Right lobe of liver (tissue), 6 donors: Measurements from ENCODE around the gene RCSD1. TPM values are rescaled to one million over a fixed set of nuclear protein-coding genes. Genes with fewer than 3 reads are reported as not detected.

ENCODE experiments used
- ATAC-seq, 4 donors: fragments of 200-7000 bp; cut with Tn5 transposase; one replicate each; pipeline ENCODE4 v1.9.1; 2020; ENCODE audit warnings: mild to moderate bottlenecking in 4 of 4, moderate library complexity in 4 of 4
- DNase-seq, 3 donors: peaks; one replicate each; pipeline ENCODE4 v3.0.0-alpha.2; 2020
- H3K27ac ChIP-seq, 3 donors: fragments of 200-600 bp; one replicate each; pipeline ENCODE4 v1.8.0; 2022
- H3K27me3 ChIP-seq, 2 donors: fragments of 200-600 bp; one replicate each; pipeline ENCODE4 v1.8.0; 2022
- H3K36me3 ChIP-seq, 4 donors: fragments of 200-600 bp; sonication (generic) in 1 of 4; one replicate each; pipeline versions ENCODE4 v1.5.1 to v1.8.0; 2017 to 2022; ENCODE audit warnings: control low read depth in 1 of 4
- H3K4me1 ChIP-seq, 4 donors: fragments of 200-600 bp; sonication (generic) in 1 of 4; one replicate each; pipeline versions ENCODE4 v1.5.1 to v1.8.0; 2017 to 2022; ENCODE audit warnings: control low read depth in 1 of 4
- H3K4me3 ChIP-seq, 3 donors: fragments of 200-600 bp; one replicate each; pipeline ENCODE4 v1.8.0; 2022
- H3K9me3 ChIP-seq, 4 donors: fragments of 200-600 bp; sonication (generic) in 1 of 4; one replicate each; pipeline versions ENCODE4 v1.5.1 to v1.8.0; 2017 to 2022; ENCODE audit warnings: control low read depth in 1 of 4
- CTCF ChIP-seq, 4 donors: fragments of 200-600 bp in 3 of 4; fragments of 450-650 bp in 1 of 4; IDR thresholded peaks; one replicate each; pipeline versions ENCODE4 v1.5.1 to v1.8.0; 2016 to 2022; ENCODE audit warnings: antibody characterized with exemption in 4 of 4, mild to moderate bottlenecking in 2 of 4
- POLR2A ChIP-seq: fragments of 450-650 bp; IDR thresholded peaks from one replicate; pipeline ENCODE4 v1.6.1; 2017; ENCODE audit warnings: antibody characterized with exemption, mild to moderate bottlenecking
- WGBS: methylation state at CpG from one replicate; pipeline ENCODE4 v1.1.6; 2018; ENCODE audit warnings: low coverage, low lambda C conversion rate; ENCODE audit not compliant: insufficient coverage; ENCODE audit errors: missing lambda C conversion rate; 5-methylcytosine and 5-hydroxymethylcytosine counted together
- intact Hi-C, 2 donors: fragments of 100-400 bp; cut with DNase I; formaldehyde crosslinking; loops; one replicate each; pipeline versions ENCODE4 v1.11.2 to v1.14.1; 2022
- total RNA-seq, 6 experiments: library from RNA; depleted of rRNA in 2 of 6; stranded (reverse); fragments of >200 nt in 2 of 6; fragmentation: NEBNext Ultra II Directional in 3 of 6; extraction: Animal tissue kit (Norgen Biotek cat#: 25700) in 3 of 6; gene quantifications; one replicate each; pipeline versions ENCODE4 v1.1.0 to v1.2.4, GENCODE V29; 2016 to 2023
- donor health status: DM: no; HTN: yes; CAD: no.
- donor health status: DM: no; HTN: no; CAD: no.
- donor health status: DM: no; HTN: no; CAD: no.
- donor health status: DM: no; HTN: yes; CAD: no.
- donor health status: DM: no; HTN: yes; CAD: no.

Gene RCSD1
- total RNA-seq, 6 experiments from 2014 or later: 2.4 to 8.4 (median 5.0) TPM

GRCh38 chr1:167708940-167709389, 78.9 kb downstream of the RCSD1 start:
- no peak overlapping the region for H3K27ac ChIP-seq
- H3K9me3 ChIP-seq: no peaks in the 10 kb centered on the region
- DNase-seq (no peak), ATAC-seq (no peak)
- H3K27me3 ChIP-seq: no peaks in the 10 kb centered on the region
- no peaks in the 10 kb centered on the region for H3K36me3 ChIP-seq
- no peak overlapping the region for H3K4me3 ChIP-seq
- intact Hi-C loops: no loop called here
- no peak for TF ChIP-seq CTCF (IDR thresholded peaks at IDR 0.05)
- TF ChIP-seq POLR2A: no peak
- WGBS: 50% methylated on average over 3 of the region's 3 CpGs
- H3K4me1 ChIP-seq: peaks cover 0 to 10% (median 0%) of the 10 kb centered on the region in 4 donors

GRCh38 chr1:167710836-167711235, 80.8 kb downstream of the RCSD1 start:
- Histone ChIP-seq H3K27me3 (no peaks in the 10 kb centered on the region), H3K27ac (no peak overlapping the region), H3K4me3 (no peak overlapping the region), H3K9me3 (no peaks in the 10 kb centered on the region), H3K36me3 (no peaks in the 10 kb centered on the region), H3K4me1 (peaks cover 0 to 10% (median 2%) of the 10 kb centered on the region in 4 donors)
- ATAC-seq (no peak), DNase-seq (no peak)
- intact Hi-C loops: no loop called here
- 100% methylated on average over 1 of the region's 1 CpG for WGBS
- TF ChIP-seq POLR2A (no peak), CTCF (IDR thresholded peaks at IDR 0.05) (no peak)

GRCh38 chr1:167711797-167712196, 81.8 kb downstream of the RCSD1 start:
- no peaks in the 10 kb centered on the region for H3K27me3 ChIP-seq
- TF ChIP-seq CTCF (IDR thresholded peaks at IDR 0.05): no peak
- no peak for TF ChIP-seq POLR2A
- H3K4me1 ChIP-seq: peaks cover 0 to 10% (median 2%) of the 10 kb centered on the region in 4 donors
- WGBS: 16% methylated on average over 3 of the region's 3 CpGs
- DNase-seq (peak in 1 of 3 donors; percentile 60), ATAC-seq (peak in 1 of 4 donors; percentile 4)
- no peak overlapping the region for H3K27ac ChIP-seq
- no peak overlapping the region for H3K4me3 ChIP-seq
- intact Hi-C loops: no loop called here
- no peaks in the 10 kb centered on the region for H3K36me3 ChIP-seq
- no peaks in the 10 kb centered on the region for H3K9me3 ChIP-seq

GRCh38 chr1:167713330-167714081, 83.5 kb downstream of the RCSD1 start:
- ATAC-seq: peak in 3 of 4 donors; percentile 1 to 3 (median 1)
- intact Hi-C loops: no loop called here
- 10% methylated on average over 15 of the region's 31 CpGs for WGBS

More at GRCh38 chr1:167713330-167714081, 83.5 kb downstream of the RCSD1 start:
- Histone ChIP-seq H3K36me3 (no peaks in the 10 kb centered on the region), H3K4me3 (peak overlapping the region; percentile 53 to 81 (median 63)), H3K9me3 (no peaks in the 10 kb centered on the region), H3K4me1 (peaks cover 0 to 10% (median 2%) of the 10 kb centered on the region in 4 donors), H3K27me3 (no peaks in the 10 kb centered on the region), H3K27ac (peak overlapping the region in 2 of 3 donors; percentile 81 to 82)
- peak in 2 of 3 donors; percentile 39 to 60 for DNase-seq
- TF ChIP-seq POLR2A (no peak), CTCF (IDR thresholded peaks at IDR 0.05) (no peak)
